ENCODE data around the gene CAPG.

CAPG gene

DNA sequence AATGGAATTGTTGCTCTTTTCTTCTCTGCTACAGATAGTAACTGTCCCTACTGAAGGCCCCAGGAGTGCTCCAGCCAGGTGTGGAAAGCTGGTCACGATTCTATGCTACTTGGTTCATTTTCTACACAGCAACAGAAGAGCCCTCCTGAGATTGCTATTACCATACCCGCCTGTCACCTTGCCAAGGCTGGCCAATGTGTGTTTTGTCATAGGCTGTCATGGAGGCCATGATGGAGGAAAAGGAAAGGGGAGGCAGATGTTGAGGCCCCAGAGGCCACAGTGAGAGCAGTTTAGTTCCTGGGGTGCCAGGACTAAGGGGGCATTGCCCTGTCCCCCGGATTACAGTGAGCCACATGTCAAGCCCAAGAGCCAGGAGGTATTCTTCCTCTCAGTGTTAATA lies 54.6 kb downstream of the CAPG start:
- no peak for DNase-seq

DNA sequence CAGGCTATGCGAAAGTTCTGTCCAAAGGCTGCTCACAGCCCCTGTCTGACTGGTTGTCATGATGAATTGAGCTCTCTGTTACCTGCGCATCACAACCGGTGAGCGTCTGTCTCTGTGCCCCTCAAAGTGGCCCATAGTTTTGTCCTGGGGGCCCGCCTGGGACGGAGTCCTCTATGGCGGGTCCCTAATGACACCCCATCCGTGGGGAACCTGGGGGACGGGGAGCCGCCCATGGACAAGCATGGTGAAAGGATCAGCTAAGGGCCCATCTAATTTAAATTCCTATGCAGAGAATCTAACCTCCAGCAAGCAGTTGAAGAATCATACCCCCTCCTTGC lies 55.1 kb downstream of the CAPG start:
- DNase-seq, result no peak

DNA sequence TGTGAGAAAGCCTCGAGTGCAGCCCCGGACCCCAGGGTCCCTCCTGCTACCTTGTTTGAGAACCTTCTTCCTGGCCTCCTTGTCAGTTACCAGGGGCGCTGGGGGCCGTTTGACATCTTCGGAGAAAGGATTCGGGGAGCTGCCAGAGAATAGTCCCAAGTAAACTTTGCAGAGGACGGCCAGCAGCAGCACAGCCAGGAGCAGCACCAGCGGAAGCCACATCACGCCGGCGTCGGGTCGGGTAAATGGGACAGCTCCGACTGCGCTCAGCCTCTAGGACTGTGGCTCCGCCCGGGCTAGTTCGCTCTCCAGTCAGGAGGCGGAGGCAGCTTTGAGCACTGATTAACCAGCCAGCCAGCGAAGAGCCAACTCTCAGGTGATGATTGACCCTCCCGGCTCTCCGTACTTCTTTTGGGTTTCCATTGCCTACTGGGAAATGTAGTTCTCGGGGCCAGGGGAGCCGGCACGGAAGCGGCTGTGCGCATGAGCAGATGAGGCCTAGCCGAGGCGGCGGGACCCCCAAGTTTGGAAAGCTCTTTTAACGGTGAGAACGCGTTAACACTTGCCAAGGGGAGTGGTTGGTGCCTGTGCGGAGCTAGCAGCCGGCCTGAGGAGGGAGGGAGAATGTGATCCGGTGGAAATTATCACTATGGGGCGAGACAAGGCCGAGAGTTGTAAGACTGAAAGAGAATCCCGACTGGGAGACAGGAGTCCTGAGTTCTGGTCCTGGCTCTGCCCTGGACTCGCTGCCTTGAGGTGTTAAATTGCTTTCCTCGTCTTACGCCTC lies 55.7 kb downstream of the CAPG start, which contains the start of the genes ELMOD3 and RETSAT:
Gene ELMOD3, plus strand, starts transcription at position 484 of the 787 bp plus-strand sequence. CDS start 2,430 bp downstream, outside the sequence.
Gene RETSAT, minus strand, starts transcription at position 243 of the 787 bp plus-strand sequence. Its CDS starts 21 bp downstream, at position 222.
- peak; percentile 90 for DNase-seq

DNA sequence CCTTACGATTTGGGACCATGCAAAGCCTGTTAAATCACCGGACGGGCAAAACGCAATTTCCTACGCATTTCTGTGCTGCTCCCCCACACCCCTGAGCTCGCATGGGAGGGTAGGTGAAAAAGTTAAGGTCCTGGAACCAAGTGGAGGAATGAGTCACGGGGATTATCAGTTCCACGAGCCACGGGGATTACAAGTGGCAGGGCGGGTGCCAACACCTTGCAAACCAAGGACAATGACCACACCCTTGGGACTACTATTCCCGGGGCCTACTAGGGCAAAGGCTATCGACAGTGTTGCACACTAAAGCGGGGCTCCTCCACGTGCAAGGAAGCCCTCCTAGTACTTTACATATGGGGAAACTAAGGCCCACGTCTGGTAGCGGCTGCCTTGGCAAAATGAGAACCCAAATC lies 56.3 kb downstream of the CAPG start:
- DNase-seq, result peak; percentile 34

DNA sequence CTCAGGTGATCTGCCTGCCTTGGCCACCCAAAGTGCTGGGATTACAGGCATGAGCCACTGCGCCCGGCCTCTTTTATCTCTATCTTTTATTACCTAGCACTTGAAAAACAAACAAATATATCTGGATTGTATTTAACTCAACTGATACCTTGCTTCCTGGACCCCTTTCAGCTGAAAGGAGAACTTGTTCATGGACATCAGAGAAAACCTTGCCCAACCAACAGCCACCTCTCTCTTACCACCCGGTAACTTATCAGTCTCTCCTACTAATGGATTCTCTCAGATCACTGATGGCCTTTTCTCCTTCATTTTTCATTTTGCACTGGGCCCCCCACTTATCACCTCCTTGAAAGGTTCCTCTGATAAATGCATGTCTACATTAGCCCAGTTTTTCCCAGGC lies 62.6 kb downstream of the CAPG start:
- DNase-seq, result no peak
